NCI-H2029 treated with DMSO at 0.1 percent for 48 hours (cell line): ENCODE results near the gene MYCT1.
"Not testable (repeated sequence)": the region's sequence is repeated elsewhere in the genome, so short reads cannot be mapped to it uniquely, and the experiment has no call there.

Experiments used
- DNase-seq: peaks from one replicate; lab custom pipeline; 2025; lab: John Stamatoyannopoulos, UW

The MYCT1 gene, protein sequence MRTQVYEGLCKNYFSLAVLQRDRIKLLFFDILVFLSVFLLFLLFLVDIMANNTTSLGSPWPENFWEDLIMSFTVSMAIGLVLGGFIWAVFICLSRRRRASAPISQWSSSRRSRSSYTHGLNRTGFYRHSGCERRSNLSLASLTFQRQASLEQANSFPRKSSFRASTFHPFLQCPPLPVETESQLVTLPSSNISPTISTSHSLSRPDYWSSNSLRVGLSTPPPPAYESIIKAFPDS

DNA sequence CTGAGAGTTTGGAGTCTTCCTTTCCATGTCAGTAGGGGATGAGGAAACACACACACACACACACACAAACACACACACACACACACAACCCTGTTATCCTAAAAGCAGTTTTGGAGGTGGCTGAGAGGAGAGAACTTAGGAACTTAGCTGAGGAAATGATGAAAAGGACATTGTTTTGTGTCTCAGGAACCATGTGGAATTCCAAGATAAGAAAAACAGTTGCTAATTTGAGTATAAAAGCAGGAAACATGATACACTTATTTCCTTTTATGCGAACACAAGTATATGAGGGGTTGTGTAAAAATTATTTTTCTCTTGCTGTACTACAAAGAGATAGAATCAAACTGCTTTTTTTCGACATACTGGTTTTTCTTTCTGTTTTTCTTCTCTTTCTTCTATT lies at the start of gene MYCT1:
Gene MYCT1, plus strand, starts transcription at position 264 of the 400 bp plus-strand sequence. Its CDS starts 6 bp downstream, at position 270.
- DNase-seq = no peak

DNA sequence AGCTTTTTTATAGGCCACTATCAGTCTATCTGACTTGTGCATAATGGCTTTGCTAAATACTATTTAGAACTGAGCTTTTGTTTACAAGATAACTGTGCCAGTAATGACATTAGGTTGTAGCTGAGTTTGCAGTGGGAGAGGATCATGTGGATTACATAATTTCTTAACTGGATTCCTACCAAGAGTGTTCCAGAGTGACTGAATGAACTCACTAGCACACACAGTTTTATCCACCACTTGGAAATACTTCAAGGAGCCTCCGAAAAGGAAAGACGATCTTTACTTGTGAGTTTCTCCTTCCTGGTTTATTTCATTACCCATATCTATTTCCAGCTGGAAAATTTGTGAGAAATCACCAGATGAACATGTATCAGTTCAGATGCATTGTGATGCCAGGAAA lies 49.6 kb upstream of the MYCT1 start:
- no peak for DNase-seq

DNA sequence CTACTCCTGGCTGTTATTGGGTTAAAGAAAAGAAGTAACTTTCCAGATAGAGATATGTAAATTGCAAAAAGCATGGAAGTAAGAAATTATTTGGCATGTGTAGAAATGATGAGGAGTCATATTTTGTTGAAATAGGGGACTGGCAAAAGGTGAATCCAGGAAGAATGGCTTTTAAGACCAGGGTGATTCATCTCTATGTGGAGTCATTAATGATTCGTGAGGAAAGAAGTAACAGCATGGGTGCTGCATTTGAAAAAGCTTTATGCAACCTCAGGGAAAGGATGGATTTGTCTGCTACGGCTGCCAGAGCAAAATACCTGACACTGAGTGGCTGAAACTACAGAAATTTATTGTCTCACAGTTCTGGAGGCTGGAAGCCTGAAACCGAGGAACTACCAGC lies 45.7 kb upstream of the MYCT1 start:
- no peak for DNase-seq

DNA sequence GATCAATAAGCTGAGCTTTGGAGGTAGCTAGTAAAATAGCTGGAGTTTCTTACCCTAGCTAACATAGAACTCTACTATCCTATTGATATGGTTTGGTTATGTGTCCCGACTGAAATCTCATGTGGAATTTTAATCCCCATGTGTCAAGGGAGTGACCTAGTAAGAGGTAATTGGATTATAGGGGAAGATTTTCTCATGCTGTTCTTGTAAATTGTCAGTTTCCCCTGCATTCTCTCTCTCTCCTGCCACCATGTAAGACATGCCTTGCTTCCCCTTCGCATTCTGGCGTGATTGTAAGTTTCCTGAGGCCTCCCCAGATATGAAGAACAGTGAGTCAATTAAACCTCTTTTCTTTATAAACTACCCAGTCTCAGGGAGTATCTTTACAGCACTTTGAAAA lies 35.9 kb upstream of the MYCT1 start:
- DNase-seq = no peak

DNA sequence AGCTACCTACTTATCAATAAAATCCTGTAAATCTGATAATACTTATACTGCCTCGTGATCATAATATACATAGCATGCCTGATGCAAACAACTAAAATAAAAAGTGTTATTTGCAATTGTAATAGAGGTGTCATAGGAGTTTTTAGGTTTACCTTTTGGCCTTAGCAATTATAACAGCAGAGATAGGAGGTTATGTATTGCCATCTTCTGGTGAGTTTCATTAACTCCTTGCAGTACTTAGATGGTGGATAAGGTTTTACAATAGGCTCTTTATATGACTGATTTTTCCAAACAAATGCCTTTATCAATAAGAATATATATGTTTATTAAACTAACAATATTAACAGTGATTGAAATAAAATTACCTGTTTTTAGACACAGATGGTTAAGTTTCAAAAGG lies 27.8 kb upstream of the MYCT1 start:
- DNase-seq = no peak

DNA sequence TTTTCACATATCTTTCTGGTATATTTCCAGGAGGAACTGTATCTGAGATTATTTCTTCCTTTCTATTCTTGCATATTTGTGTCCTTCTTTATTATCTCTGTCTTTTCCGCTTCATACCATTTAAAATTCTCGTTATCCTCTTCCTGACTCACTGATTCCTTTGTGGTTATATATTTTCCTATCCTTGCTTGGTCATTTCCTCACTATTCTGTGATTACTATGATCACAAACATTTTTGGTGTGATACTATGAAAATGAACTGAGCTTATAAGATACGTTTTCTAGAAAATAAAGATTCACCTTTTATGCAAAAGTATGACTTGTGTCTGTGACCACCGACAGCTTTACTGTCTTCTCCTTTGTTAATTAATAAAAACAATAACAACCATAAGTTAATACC lies 26.5 kb upstream of the MYCT1 start:
- no peak for DNase-seq

DNA sequence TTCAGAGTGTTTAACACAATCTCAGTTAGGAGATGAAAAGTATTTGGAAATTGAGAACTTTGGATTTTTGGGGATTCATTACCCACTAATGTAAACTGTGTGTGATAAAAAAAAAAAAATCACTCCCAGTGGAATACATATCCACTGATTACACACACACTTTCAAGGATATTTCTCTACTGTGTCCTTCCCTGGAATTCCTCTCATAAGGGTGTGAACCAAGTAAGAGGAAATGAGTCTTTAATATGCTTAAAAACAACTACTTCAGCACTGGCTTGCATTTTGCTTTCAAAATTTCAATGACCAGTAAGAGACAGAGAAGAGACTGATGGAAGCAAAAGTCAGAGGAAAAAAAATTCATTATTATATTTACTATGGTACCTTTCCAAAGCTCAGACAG lies 24.5 kb upstream of the MYCT1 start:
- no peak for DNase-seq

DNA sequence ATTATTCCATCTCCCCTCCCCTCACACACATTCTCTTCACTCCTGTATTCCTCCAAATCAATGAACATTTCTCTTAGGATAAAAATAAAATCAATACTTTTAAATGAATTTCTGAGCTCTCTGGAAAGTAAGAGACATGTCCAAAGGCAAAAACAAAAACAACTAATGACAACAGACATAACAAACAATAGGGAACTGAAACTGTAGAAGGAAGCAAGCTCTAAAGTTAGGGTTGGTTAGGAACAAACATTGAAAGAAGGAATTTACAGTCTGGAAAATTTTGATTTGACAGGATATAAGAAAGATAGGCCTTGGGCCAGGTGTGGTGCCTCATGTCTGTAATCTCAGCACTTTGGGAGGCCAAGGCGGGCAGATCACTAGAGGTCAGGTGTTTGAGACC lies 17.5 kb upstream of the MYCT1 start:
- DNase-seq = no peak

DNA sequence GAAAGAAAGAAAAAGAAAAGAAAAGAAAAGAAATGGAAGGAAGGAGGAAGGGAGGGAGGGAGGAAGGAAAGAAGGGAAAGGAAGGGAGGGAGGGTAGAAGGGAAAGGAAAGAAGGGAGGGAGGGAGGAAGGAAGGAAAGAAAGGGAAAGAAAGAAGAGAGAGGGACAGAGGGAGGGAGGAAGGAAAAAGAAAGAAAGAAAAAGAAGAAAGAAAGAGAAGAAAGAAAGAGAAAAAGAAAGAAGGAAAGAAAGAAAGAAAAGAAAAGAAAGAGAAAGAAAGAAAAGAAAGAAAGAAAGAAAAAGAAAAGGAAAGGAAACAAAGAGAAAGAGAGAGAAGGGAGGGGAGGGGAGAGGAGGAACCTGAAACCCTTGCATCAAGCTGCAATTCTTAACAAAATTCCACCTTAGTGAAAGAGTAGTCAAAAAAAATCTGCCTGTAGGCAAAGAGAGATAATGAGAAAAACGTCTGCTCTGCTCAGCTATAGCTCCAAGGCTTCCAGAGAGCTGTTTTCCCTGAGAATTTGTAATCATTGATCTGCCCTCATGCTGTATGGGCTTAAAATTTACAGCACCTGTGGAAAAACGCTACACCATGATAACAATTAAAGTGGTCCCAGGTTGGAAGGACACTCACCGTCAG lies 16.7 kb upstream of the MYCT1 start:
- DNase-seq = no peak

DNA sequence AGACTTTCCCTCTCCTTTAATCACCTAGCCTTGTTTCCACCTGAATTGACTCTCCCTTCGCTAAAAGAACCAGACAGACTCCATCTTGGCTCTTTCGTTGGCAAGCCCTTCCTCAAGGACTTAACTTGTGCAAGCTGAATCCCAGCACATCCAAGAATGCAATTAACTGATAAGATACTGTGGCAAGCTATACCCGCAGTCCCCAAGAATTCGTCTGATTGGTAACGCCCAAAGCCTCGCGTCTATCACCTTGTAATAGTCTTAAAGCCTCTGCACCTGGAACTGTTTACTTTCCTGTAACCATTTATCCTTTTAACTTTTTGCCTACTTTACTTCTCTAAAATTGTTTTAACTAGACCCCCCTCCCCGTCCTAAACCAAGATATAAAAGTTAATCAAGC lies 15.6 kb upstream of the MYCT1 start:
- no peak for DNase-seq

DNA sequence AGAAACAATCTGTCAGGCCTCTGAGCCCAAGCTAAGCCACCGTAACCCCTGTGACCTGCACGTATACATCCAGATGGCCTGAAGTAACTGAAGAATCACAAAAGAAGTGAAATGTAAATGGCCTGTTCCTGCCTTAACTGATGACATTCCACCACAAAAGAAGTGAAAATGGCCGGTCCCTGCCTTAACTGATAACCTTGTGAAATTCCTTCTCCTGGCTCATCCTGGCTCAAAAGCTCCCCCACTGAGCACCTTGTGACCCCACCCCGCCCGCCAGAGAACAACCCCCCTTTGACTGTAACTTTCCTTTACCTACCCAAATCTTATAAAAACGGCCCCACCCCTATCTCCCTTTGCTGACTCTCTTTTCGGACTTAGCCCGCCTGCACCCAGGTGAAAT lies 14.8 kb upstream of the MYCT1 start:
- DNase-seq = not testable (repeated sequence)

DNA sequence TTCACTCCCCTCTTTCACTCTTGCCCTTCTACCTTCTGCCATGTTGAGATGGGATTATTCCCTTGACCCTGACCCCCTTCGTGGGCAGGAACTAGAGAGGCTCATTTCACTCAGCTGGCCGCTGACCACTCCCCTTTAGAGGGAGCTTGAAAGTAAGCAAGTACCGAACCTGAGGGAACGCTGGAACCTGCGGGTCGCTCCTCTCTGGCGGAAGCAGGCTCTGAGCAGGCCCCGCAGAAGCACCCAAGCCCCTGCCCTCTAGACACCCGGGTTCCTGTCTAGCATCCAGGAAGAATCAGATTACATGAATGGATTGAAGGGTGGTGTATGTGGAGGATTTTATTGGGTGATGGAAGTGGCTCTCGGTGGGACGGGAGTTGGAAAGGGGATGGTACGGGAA lies 11.9 kb upstream of the MYCT1 start:
- no peak for DNase-seq

DNA sequence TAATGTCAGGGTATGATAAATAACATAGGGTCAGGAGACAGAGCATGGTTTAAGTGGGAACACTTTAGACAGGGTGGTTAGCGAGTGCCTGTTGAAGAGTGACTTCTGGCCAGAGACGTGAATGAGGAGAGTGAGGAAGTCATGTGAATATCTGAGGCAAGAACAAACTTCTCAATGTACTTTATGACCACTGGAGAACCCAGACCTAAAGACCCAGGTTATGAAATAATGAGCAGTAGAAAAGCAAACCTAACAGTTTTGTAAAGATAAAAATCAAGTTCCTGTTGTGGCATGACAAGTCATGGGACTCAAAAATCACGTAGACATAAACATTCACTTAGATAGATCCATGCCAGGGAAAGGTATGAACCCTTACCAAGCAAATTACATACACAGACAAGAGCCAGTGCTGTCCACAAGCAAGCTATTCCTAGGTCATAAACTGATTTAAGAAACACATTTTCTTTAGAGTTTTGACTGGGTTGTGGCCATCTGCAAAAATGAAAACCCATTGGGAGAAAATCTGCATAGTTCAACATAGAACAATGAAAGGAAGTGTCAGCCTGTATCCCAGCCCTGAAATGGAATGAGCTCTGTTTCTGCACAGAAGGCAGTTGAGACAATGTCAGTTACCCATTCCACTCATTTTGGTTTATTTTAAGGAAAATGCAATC lies 2.2 kb upstream of the MYCT1 start:
- DNase-seq = no peak

DNA sequence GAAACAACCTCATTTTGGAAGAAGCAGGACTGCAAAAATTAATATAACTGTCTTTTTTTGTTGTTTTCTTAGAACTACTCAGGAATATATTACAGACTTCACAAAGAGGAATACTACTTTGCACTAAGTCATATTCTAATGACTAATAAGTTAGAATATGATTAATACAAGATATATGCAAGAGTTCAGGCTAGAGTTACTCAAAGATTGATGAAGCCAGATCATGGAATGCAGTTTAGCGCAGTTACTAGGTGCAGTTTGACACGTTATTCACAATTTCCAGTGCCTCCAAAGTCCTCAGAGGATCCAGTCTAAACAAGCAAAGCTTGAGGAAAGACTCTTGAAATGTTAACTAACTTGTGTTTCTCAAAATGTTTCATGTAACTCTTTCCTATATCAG lies 1.2 kb upstream of the MYCT1 start:
- no peak for DNase-seq

DNA sequence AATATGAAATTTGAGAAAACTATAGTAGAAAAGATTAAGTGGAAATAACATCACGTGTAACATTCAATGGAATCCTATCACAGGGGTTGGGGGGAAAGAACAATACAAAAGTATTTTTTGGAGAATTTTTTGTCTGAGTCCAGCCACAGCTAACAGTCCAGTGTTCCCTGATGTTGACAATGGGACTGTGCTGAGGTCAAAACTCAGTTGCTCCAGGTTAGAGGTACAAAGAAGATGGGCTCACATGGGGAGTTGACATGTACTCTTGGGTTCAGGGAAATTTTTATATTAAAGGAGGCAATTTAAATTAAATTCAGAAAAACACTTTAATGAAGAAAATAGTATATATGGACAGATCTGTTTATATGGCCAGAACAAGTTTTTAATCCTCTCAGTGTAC lies 995 bp downstream of the MYCT1 start:
- DNase-seq = no peak

DNA sequence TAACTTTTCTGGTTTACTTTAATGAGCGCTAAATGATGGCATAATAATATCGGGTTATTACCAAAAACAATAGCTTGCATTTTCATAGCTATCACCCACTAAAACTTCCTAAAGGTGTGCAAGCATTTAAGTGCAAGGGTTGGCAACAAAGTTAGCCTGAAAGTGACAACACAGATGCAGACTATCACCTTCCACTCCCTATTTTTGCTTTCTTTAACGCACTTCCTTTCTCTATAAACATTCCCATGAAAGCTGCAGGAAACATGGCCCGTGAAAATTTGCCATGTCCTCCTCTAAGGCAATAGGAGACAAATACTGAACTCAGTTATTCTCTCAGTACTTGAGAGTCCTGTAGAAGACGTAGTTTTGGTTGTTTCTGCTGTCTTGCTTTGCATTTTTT lies 2.7 kb downstream of the MYCT1 start:
- no peak for DNase-seq

DNA sequence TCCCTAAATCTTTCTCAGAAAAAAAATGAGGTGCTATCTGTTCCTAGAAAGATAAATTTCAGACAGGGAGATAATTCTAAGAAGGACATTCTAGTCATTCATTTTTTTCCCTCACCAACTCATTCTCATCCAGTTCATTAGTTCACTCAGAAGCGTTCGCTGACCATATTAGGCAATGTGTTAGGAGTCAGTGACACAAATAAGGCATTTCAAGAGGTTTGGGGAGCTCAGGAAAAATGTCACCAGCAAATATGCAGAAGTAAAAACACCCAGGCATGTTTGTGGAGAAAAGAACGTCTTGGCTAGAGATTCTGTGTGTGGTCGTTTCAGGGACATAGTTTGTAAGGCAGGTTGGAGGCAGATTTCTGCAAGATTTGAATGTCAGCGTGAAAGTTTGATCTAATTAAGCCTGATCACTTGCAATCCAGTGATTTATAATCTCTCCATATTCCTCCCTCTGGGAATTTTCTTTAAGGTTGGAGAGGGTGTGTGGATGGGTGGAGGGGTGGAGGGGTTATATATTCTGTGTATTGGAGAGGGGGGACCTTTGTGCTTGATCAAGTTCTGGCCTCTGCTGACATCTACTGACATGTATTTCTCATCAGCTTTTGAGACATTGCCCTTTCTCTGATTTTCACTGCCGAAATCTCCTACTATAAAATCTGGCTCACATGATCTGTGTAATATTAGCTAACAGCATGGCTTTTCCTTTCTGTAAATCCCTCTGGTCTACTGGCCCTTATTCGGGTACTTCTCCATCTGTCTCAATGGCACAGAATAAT lies 3.6 kb downstream of the MYCT1 start:
- no peak for DNase-seq

DNA sequence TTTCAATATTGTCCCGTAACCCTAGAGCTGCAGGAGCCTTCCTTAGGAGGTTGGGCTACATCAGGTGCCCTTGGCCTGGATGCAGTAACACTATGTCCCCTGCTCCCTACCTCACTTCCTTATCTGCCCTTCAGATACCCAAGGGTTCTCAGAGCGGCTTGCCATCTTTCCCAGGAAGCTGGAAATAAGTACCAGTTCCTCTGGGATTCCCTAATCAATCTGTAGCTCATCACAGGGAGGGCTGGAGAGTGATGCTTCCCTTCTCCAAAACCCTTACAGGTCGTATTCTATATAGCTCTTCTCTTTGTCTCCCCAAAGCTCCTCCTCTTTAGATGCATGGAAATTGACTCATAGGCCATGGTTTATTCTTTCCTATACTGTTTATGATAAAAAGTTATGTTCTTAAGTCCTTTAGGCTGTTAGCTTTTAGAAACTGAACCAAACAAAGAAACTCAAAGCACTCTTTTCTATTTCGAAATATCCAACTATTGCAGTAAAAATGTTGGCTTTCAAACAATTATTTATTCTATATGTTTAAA lies 4.2 kb downstream of the MYCT1 start:
- no peak for DNase-seq

DNA sequence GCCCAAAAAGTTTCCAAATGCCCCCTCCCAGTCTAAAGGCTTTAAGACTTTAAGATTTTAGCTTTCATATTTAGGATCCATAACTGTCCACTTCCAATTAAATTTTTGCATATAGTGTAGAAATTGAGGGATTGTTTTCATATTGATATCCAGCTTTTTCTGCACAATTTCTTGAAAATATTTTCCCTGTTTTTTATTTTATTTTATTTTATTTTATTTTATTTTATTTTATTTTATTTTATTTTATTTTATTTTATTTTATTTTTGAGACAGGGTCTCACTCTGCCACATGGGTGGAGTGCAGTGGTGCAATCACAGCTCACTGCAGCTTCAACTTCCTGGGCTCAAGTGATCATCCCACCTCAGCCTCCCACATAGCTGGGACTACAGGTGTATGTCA lies 6.1 kb downstream of the MYCT1 start:
- DNase-seq = not testable (repeated sequence)

DNA sequence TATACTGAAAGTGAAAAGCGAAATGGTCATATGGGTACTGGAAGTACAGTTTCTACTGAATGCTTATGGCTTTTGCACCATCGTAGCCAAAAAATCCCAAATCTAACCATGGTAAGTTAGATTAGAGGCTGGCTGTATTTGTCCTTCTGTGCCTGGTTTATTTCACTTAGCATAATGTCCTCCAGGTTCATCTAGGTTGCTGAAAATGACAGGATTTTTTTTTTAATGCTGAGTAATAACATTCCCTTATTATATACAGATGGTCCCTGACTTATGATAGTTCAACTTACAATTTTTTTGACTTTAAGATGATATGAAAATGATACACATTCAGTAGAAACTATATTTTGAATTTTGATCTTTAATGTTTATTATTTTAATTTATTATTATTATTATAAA lies 7.6 kb downstream of the MYCT1 start:
- DNase-seq = no peak

DNA sequence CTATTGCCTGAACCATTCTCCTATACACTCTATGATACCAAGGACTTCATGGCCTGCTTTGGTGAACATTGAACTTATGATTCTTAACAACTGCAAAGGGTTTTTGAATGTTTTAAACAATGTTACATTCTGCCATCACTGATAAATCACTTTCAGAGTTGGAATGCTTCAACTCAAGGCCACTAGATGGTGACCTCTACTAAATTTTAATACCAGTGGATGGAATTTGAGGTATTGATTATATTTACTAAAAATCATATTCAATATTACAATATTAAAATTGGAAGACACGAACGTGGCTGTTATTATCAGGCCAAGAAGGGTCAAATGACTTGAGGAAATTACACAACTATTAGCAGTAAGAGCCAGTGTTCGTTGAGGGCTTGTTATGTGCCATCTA lies 18.6 kb downstream of the MYCT1 start:
- DNase-seq = no peak

DNA sequence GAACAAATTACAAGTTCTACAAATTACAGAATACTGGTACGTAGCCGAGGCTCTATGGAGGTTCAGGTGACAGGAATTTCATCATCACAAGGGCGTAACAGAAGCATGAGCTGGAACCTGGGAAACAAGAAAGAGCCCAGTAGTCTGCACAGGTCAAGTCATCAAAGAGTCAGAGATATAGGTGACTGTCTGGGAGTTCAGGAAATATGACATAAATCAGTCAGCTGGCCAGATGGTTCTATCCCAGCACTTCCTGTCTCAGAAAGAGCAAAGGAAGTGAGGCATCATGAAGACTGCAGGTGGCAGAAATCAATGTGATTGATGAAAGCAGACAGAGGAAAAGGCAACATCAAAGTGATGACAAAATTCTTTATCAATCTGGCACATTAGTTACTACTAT lies 23.3 kb downstream of the MYCT1 start:
- no peak for DNase-seq

DNA sequence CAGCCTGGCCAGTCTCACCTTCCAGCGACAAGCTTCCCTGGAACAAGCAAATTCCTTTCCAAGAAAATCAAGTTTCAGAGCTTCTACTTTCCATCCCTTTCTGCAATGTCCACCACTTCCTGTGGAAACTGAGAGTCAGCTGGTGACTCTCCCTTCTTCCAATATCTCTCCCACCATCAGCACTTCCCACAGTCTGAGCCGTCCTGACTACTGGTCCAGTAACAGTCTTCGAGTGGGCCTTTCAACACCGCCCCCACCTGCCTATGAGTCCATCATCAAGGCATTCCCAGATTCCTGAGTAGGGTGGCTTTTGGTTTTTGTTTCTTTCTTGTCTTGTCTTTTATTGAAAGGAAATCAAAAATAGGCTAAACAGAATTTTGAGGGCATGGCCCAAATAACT lies 24.3 kb downstream of the MYCT1 start:
- no peak for DNase-seq
